HepG2 (cell line): Measurements from ENCODE around the gene IQCN. TPM values are rescaled to one million over a fixed set of nuclear protein-coding genes. Genes with fewer than 3 reads are reported as not detected.

ENCODE experiments used
- ARID5B ChIP-seq: IDR thresholded peaks from 2 replicates; pipeline ENCODE4 v1.4.0; 2020; ENCODE audit warnings: mild to moderate bottlenecking, missing genetic modification reagents
- DNMT3B ChIP-seq: conservative IDR thresholded peaks from 2 replicates; pipeline ENCODE4 v1.6.1; 2016; ENCODE audit warnings: missing biosample characterization, control low read depth
- DZIP1 ChIP-seq: sonication (generic); formaldehyde crosslinking; IDR thresholded peaks from 2 replicates; pipeline ENCODE4 v1.5.0; 2020; ENCODE audit warnings: mild to moderate bottlenecking, missing genetic modification reagents
- EHMT2 ChIP-seq: fragments of 200-600 bp; sonication (generic); IDR thresholded peaks from 2 replicates; pipeline ENCODE4 v1.7.0; 2017; ENCODE audit warnings: antibody characterized with exemption, low read depth, low read length, borderline replicate concordance
- KLF9 ChIP-seq: IDR thresholded peaks from 2 replicates; pipeline ENCODE4 v1.6.1; 2016; ENCODE audit warnings: low read depth
- MEIS1 ChIP-seq: sonication (generic); formaldehyde crosslinking; IDR thresholded peaks from 2 replicates; pipeline ENCODE4 v1.9.0; 2021; ENCODE audit warnings: mild to moderate bottlenecking, missing genetic modification reagents, moderate library complexity, borderline replicate concordance
- NFIB ChIP-seq: sonication (generic); formaldehyde crosslinking; IDR thresholded peaks from 2 replicates; pipeline ENCODE4 v1.9.0; 2021; ENCODE audit warnings: missing genetic modification reagents, mild to moderate bottlenecking, borderline replicate concordance
- TBP ChIP-seq: sonication (generic); formaldehyde crosslinking; IDR thresholded peaks from 2 replicates; pipeline ENCODE4 v1.5.0; 2020; ENCODE audit warnings: missing genetic modification reagents
- TOPORS ChIP-seq: sonication (generic); formaldehyde crosslinking; IDR thresholded peaks from 2 replicates; pipeline ENCODE4 v1.8.0; 2023; ENCODE audit warnings: mild to moderate bottlenecking, missing genetic modification reagents
- ZNF280D ChIP-seq: sonication (generic); formaldehyde crosslinking; IDR thresholded peaks from 2 replicates; pipeline ENCODE4 v1.5.1; 2020; ENCODE audit warnings: mild to moderate bottlenecking, missing genetic modification reagents
- ZNF609 ChIP-seq: sonication (generic); formaldehyde crosslinking; IDR thresholded peaks from 2 replicates; pipeline ENCODE4 v1.4.0; 2020; ENCODE audit warnings: mild to moderate bottlenecking, missing genetic modification reagents, borderline replicate concordance
- ZNF740 ChIP-seq: sonication (generic); formaldehyde crosslinking; IDR thresholded peaks from 2 replicates; pipeline ENCODE4 v1.4.0; 2020; ENCODE audit warnings: missing genetic modification reagents
- polyA plus RNA-seq, 8 experiments: library from polyadenylated mRNA; depleted of rRNA in 3 of 8; stranded (reverse) in 7 of 8; unstranded in 1 of 8; fragments of >200 nt; fragmentation: Illumina TruSeq in 4 of 8; extraction: Trizol in 4 of 8; gene quantifications; 2 replicates each; pipeline versions ENCODE4 v1.2.1 to v1.2.3, GENCODE V29; 2011 to 2016; ENCODE audit warnings: low read depth in 4 of 8, missing spikeins in 1 of 8, mixed read lengths in 1 of 8; ENCODE audit not compliant: insufficient read depth in 1 of 8
- total RNA-seq, 5 experiments: library from RNA; depleted of rRNA; stranded (reverse); fragments of >200 nt; fragmentation: Illumina TruSeq; extraction: Trizol; gene quantifications; 2 replicates each; pipeline ENCODE4 v1.2.3, GENCODE V29; 2016; ENCODE audit warnings: low read depth in 1 of 5

IQCN gene
- total and polyA plus RNA-seq, 2 of the 13 experiments (the other 11 are each of a cell fraction or from before 2014, with no cell fraction given): 0.04 to 0.18 TPM

- TF ChIP-seq ZNF740 (CRISPR knock-in tag) (peak; percentile 51; the same call in 1 of the 2 replicates), KLF9 (CRISPR knock-in tag) (0 out of 2 replicates have a peak, but pooled peaks have one; percentile 25), ARID5B (CRISPR knock-in tag) (peak; percentile 55; the same call in 1 of the 2 replicates), ZNF280D (0 out of 2 replicates have a peak, but pooled peaks have one; percentile 53), DNMT3B (no peak), MEIS1 (CRISPR knock-in tag) (peak; percentile 84), ZNF609 (CRISPR knock-in tag) (0 out of 2 replicates have a peak, but pooled peaks have one; percentile 63), EHMT2 (no peak), TOPORS (CRISPR knock-in tag) (no peak), TBP (CRISPR knock-in tag) (no peak), DZIP1 (CRISPR knock-in tag) (no peak), NFIB (CRISPR knock-in tag) (no peak)
These were observed 17.6 kb upstream of the IQCN start (continued) for GRCh38 chr19:18291590-18292461.
